ENCODE measurements around the gene CDK11A.
"Not testable (repeated sequence)": the region's sequence is repeated elsewhere in the genome, so short reads cannot be mapped to it uniquely, and the experiment has no call there.

The CDK11A gene

DNA sequence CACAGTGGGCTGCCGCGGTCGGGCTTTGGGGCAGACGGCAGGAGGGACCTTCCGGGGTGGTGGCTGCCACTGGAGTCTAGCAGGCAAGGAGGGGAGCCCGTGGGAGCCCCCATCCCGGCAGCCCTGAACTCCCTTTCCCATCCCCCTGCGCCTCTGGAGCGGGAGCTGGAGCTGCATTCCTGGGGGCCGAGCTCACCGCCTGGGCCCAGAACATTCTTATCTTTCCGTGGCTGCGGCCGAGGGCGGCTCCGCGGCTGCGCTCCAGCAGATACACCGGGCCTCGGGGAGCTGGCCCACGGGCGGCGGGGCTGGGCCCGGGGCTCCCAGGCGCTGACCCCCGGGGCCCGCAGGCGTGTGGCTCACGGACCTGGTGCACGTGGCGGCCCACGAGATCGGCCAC, 23.6 kb downstream of the CDK11A start:
- H3K4me1 ChIP-seq (ENCODE audit: control insufficient read depth, insufficient read depth, low read length); H3K27ac ChIP-seq (ENCODE audit: low read depth, low read length); H3K4me3 ChIP-seq (ENCODE audit: low read length); H3K36me3 ChIP-seq (ENCODE audit: control insufficient read depth, insufficient read depth, low read length); H3K9ac ChIP-seq (ENCODE audit: low read length); H3K27me3 ChIP-seq (ENCODE audit: control insufficient read depth, insufficient read depth, low read length): not testable (repeated sequence)

DNA sequence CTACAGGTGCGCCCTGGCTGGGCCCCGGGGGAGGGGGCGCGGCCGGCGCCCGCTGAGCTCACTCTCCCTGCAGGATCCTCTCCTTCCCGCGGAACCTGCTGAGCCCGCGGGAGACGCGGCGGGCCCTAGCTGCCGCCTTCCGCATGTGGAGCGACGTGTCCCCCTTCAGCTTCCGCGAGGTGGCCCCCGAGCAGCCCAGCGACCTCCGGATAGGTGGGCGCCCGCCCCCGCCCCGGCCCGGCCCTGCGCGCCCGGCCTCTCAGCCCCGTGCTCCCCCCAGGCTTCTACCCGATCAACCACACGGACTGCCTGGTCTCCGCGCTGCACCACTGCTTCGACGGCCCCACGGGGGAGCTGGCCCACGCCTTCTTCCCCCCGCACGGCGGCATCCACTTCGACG, 24.1 kb downstream of the CDK11A start:
- H3K4me1 ChIP-seq (ENCODE audit: control insufficient read depth, insufficient read depth, low read length); H3K4me3 ChIP-seq (ENCODE audit: low read length); H3K27ac ChIP-seq (ENCODE audit: low read depth, low read length); H3K36me3 ChIP-seq (ENCODE audit: control insufficient read depth, insufficient read depth, low read length); H3K9ac ChIP-seq (ENCODE audit: low read length); H3K27me3 ChIP-seq (ENCODE audit: control insufficient read depth, insufficient read depth, low read length): not testable (repeated sequence)

DNA sequence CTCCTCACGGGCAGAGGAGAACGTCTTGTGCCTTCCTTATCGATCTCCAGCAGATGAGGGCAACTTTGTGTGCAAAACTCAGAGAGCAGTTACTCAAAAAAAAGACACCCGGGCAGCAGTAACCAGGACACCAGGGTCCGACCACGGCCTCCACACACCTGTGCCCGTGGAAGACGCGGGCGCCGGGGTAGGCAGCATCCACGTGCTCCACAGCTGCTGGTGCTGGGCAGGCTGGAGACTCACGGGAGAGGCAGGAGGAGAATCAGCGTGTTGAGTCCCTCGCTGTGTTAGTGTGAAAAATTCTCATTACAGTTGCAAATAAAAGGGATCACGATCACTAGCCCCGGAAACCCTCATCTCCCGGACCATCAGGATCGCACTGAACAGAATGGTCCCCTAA, 25.1 kb downstream of the CDK11A start:
- H3K4me3 ChIP-seq (ENCODE audit: low read length); H3K27ac ChIP-seq (ENCODE audit: low read depth, low read length); H3K27me3 ChIP-seq (ENCODE audit: control insufficient read depth, insufficient read depth, low read length); H3K9ac ChIP-seq (ENCODE audit: low read length); H3K4me1 ChIP-seq (ENCODE audit: control insufficient read depth, insufficient read depth, low read length); H3K36me3 ChIP-seq (ENCODE audit: control insufficient read depth, insufficient read depth, low read length): not testable (repeated sequence)

DNA sequence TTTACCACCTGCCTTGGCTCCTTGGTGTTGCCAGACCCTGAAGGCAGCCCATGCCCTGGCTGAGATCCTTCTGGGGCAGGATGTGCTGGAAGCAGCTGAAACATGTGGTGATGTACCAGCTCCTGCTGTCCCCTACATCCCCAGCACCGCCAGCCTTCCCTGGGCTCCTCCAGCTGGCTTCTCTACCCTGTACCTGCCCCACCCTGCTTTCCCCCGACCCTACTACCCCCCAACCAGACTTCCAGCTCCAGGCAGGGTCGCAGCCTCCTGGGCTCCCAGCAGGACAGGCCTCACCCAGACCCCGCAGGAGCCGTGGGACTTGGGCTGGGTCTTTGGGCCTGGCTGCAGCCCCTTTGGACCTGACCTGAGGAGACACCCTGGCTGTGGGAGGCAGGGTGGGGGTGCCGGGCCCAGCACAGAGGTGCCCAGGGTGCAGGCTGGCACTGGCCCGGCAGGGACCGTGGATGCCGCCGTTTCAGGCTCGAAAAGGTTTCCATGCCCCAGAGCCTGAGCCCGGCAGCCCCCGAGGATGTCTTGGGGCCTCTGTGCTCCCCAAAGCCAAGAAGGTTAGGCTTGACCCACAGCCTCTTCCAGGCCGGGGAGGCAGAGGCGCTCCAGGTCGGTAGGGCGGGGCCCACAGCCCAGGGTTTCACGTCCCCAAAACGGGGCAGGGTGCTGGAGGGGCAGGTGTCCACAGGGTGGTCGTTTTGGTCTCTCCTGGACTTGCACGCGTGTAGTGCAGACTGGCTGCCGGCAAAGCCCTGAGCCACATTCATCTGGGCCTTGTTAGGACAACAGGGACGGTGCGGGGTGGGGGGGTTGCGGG, 26.6 kb downstream of the CDK11A start:
- H3K36me3 ChIP-seq (ENCODE audit: control insufficient read depth, insufficient read depth, low read length); H3K27ac ChIP-seq (ENCODE audit: low read depth, low read length); H3K27me3 ChIP-seq (ENCODE audit: control insufficient read depth, insufficient read depth, low read length); H3K4me1 ChIP-seq (ENCODE audit: control insufficient read depth, insufficient read depth, low read length); H3K4me3 ChIP-seq (ENCODE audit: low read length); H3K9ac ChIP-seq (ENCODE audit: low read length): not testable (repeated sequence)

DNA sequence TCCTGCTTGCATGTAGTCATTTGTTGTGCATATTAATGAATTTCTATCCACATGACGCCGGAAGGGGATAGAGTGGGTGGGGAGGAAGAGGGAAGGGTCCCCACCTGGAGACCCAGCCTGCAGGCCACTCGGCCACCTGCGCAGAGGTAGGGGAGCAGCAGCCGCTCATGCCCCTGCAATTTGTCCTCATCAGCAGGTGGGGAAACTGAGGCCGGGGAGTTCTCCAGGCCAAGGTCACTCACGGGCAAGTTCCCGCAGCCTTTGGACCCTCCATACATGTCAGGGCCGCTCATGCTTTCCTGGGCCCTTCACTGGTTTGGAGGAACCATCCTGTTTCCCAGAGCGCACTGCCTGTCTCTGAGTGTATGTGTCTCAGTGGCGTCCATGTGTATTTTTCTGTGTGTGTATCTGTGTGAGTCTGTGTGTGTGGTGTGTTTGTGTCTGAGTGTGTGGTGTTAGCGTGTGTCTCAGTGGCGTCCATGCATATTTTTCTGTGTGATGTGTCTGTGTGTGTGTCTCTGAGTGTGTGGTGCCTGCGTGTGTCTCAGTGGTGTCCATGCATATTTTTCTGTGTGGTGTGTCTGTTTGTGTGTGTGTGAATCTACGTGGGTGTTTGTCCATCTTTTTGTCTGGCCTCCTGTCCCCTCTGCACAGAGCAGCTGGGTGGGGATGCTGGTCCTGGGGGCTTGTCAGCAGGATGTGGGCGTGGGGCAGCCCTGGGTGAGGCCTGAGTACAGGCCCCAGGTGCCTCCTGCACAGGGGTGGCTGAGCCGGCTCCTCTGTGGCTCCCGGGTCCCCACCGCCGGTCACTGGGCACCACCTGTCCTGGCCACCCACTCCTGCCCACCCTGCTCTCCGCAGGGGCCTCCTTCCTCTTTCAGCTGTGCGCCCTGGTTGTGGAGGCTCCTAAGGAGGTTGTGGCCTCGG, 27.5 kb downstream of the CDK11A start:
- H3K27ac ChIP-seq (ENCODE audit: low read depth, low read length); H3K4me1 ChIP-seq (ENCODE audit: control insufficient read depth, insufficient read depth, low read length); H3K9ac ChIP-seq (ENCODE audit: low read length); H3K4me3 ChIP-seq (ENCODE audit: low read length); H3K36me3 ChIP-seq (ENCODE audit: control insufficient read depth, insufficient read depth, low read length); H3K27me3 ChIP-seq (ENCODE audit: control insufficient read depth, insufficient read depth, low read length): not testable (repeated sequence)

DNA sequence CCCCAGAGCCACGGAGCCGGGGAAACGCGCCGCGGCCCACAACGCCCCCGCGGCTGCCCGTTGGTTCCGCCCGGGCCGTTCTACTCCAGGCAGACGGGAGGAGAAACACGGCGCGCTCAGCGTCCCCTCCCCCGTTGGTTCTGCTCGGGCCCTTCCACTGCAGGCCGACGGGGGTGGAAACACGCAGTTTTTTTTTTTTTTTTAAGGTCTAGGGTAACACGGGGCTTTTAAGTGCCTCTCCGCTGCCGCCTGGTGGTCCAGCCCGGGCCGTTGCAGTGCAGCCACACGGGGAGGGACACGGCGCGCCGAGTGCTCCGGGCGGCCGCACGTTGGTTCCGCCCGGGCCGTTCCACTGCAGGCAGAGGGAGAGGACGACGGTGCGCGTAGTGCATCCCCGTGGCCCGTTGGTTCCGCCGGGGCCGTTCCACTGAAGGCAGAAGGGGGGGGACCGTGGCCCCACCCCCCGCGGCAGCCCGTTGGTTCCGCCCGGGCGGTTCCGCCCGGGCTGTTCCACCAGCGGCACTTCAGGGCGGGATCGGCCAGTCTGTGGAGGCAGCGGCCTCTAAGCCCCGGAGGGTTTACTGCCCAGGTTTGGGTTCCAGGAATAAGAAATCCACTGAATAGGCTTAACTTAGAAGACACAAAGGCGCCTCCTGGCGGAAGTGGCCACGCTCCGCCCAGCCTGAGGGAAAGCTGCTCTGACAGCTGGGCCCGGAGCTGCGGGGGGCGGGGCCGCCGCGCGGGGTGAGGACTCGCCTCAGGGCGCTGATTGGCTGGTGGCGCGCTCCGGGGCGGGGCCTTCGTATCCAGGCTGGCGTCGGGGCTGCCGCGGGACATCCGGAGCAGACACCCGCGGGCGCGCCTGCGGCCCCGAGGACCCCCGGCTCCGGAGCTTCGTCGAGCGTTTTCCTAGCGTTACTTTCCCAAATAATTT, 31.2 kb downstream of the CDK11A start, which contains the start of gene SLC35E2B:
TSS of gene SLC35E2B (minus strand) at position 82 of the 934 bp plus-strand sequence. CDS start 16,096 bp downstream, outside the sequence.
- H3K36me3 ChIP-seq (ENCODE audit: control insufficient read depth, insufficient read depth, low read length); H3K4me1 ChIP-seq (ENCODE audit: control insufficient read depth, insufficient read depth, low read length); H3K9ac ChIP-seq (ENCODE audit: low read length); H3K27me3 ChIP-seq (ENCODE audit: control insufficient read depth, insufficient read depth, low read length): not testable (repeated sequence)
- Histone ChIP-seq H3K4me3 (ENCODE audit: low read length) (peak within 1 kb of the TSS; percentile 66), H3K27ac (ENCODE audit: low read depth, low read length) (peak within 1 kb of the TSS; percentile 79)

DNA sequence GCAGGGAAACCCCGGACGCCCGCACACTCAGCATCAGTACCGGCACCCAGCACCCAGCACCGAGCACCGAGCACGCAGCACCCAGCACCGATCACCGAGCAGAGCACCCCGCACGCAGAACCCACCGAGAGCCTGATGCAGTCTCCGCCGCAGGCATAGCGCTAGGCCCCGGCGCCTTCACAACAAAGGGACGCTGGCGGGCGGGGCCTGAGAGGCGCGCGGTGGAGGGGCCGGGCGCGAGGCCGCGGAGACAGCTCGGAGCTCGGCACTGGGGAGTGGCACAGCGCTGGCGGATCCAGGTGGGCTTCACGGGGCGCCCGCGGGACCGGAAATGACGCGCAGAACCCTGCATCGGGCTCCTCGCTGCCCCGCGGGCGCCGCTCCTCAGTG, 31.8 kb downstream of the CDK11A start:
- Histone ChIP-seq H3K27ac (ENCODE audit: low read depth, low read length) (peak overlapping the region; percentile 79), H3K4me3 (ENCODE audit: low read length) (peak overlapping the region; percentile 66)
- H3K9ac ChIP-seq (ENCODE audit: low read length); H3K4me1 ChIP-seq (ENCODE audit: control insufficient read depth, insufficient read depth, low read length); H3K27me3 ChIP-seq (ENCODE audit: control insufficient read depth, insufficient read depth, low read length); H3K36me3 ChIP-seq (ENCODE audit: control insufficient read depth, insufficient read depth, low read length): not testable (repeated sequence)

DNA sequence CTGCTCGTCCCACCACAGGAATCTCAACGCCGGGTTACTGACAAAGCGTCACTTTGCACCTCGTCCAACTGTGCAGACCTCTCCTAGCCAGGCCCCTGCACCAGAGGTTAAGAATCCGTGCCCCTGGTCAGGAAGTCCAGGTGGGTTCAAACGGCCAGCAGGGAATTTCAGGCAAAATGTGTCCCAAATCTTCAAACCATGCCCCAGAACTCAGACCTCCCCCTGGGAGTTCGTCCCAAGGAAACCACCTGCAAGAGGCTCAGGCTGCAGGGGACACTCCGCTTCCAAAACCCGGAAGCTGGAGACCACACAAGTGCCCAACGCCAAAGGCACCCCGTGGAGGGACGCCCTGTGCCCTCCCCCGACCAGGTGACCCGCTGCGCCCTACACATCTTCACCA, 32.7 kb downstream of the CDK11A start:
- not testable (repeated sequence) for H3K27ac ChIP-seq (ENCODE audit: low read depth, low read length); H3K36me3 ChIP-seq (ENCODE audit: control insufficient read depth, insufficient read depth, low read length); H3K4me3 ChIP-seq (ENCODE audit: low read length); H3K9ac ChIP-seq (ENCODE audit: low read length); H3K27me3 ChIP-seq (ENCODE audit: control insufficient read depth, insufficient read depth, low read length); H3K4me1 ChIP-seq (ENCODE audit: control insufficient read depth, insufficient read depth, low read length)

DNA sequence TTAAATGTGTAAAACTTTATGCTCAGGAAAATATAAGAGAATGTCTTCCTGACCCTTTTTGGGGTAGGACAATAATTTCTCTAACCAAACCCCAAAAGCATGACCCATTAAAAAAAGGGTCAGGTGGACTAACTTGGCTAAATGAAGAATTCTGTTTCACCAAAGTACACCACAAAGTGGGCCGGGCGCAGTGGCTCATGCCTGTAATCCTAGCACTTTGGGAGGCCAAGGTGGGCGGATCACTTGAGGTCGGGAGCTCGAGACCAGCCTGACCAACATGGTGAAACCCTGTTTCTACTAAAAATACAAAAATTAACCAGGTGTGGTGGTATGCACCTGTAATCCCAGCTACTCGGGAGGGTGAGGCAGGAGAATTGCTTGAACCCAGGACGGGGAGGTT, 34.6 kb downstream of the CDK11A start:
- H3K4me1 ChIP-seq (ENCODE audit: control insufficient read depth, insufficient read depth, low read length); H3K27ac ChIP-seq (ENCODE audit: low read depth, low read length); H3K4me3 ChIP-seq (ENCODE audit: low read length); H3K36me3 ChIP-seq (ENCODE audit: control insufficient read depth, insufficient read depth, low read length); H3K9ac ChIP-seq (ENCODE audit: low read length); H3K27me3 ChIP-seq (ENCODE audit: control insufficient read depth, insufficient read depth, low read length): not testable (repeated sequence)

DNA sequence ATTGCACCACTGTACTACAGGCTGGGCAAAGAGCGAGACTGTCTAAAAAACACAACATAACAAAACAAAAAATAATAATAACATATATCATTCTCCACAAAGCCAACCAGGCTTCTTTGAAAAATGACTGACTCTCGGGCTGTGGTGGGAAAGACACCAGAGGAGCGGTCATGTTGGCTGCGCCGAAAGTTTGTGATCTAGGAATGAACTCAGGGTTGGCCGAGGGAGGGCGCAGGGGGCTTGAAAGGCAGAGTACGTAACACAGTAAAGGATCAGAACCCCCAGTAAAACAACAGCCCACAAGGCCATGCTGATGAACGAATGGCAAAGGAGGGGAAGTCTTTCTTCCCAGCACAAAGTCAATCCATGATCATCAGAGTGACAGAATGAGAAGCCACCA, 36.3 kb downstream of the CDK11A start:
- no peak overlapping the region for H3K4me3 ChIP-seq (ENCODE audit: low read length)
- no peaks in the 10 kb centered on the region for H3K4me1 ChIP-seq (ENCODE audit: control insufficient read depth, insufficient read depth, low read length)
- H3K27ac ChIP-seq (ENCODE audit: low read depth, low read length): no peak overlapping the region
- no peak overlapping the region for H3K9ac ChIP-seq (ENCODE audit: low read length)
- H3K27me3 ChIP-seq (ENCODE audit: control insufficient read depth, insufficient read depth, low read length): no peaks in the 10 kb centered on the region
- H3K36me3 ChIP-seq (ENCODE audit: control insufficient read depth, insufficient read depth, low read length): peaks cover 4% of the 10 kb centered on the region

DNA sequence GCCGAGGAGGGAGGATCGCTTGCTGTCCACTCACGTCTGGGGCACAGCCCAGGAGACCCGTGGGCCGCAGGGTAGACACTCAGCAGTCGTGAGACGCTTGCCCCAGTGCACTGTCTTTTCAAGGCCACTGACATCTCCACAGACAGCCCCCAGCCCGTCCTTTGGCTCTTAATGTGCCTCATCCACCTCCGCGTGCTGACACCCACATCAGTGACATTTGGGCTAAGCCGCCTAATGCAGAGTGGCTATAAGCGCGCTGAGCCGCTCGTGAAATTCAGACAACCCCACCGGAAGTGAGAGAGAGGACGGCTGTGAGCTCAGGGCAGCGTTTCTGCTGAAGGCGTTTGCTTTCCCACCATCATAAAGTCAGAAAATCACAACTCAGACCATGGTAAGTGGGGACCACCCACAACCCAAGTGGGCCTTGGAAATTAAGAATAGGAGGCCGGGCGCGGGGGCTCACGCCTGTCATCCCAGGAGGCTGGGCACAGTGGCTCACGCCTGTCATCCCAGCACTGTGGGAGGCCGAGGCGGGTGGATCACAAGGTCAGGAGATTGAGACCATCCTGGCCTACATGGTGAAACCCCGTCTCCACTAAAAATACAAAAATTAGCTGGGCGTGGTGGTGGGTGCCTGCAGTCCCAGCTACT, 40.0 kb downstream of the CDK11A start:
- no peaks in the 10 kb centered on the region for H3K27me3 ChIP-seq (ENCODE audit: control insufficient read depth, insufficient read depth, low read length)
- no peak overlapping the region for H3K27ac ChIP-seq (ENCODE audit: low read depth, low read length)
- H3K4me3 ChIP-seq (ENCODE audit: low read length): no peak overlapping the region
- H3K4me1 ChIP-seq (ENCODE audit: control insufficient read depth, insufficient read depth, low read length): no peaks in the 10 kb centered on the region
- H3K36me3 ChIP-seq (ENCODE audit: control insufficient read depth, insufficient read depth, low read length): peaks cover 4% of the 10 kb centered on the region
- H3K9ac ChIP-seq (ENCODE audit: low read length): no peak overlapping the region

All from rectal smooth muscle tissue (tissue), 1 donor.